B cell (primary cell): Measurements from ENCODE around the gene CERS5.

Experiments used
- CTCF ChIP-seq: fragments of 200-600 bp; IDR thresholded peaks from one replicate; pipeline ENCODE4 v1.8.0; 2022; ENCODE audit warnings: antibody characterized with exemption, mild to moderate bottlenecking
- EZH2 ChIP-seq: IDR thresholded peaks from 2 replicates; pipeline ENCODE4 v1.6.1; 2012; ENCODE audit warnings: borderline replicate concordance, low read depth, mild to moderate bottlenecking, moderate library complexity, low read length; ENCODE audit not compliant: insufficient read depth, poor library complexity, severe bottlenecking

- TF ChIP-seq CTCF, result no peak
- TF ChIP-seq EZH2, result no peak
These were observed 445 bp downstream of the CERS5 start for GRCh38 chr12:50166799-50167048.
